Endothelial cell of umbilical vein (primary cell): ENCODE results near the gene ZIC5.

Source experiments
- CTCF ChIP-seq, 2 donors: IDR thresholded peaks; 1 replicate in 1 of 2; 2 replicates in 1 of 2; pipeline ENCODE4 v1.5.1; 2011; ENCODE audit warnings: low read length in 2 of 2, mild to moderate bottlenecking in 2 of 2, moderate library complexity in 2 of 2, control low read depth in 1 of 2, inconsistent platforms in 1 of 2, low read depth in 1 of 2; ENCODE audit not compliant: insufficient read depth in 1 of 2; ENCODE audit errors: extremely low read depth in 1 of 2
- EZH2 ChIP-seq: IDR thresholded peaks from 2 replicates; pipeline ENCODE4 v1.6.1; 2012; ENCODE audit warnings: borderline replicate concordance, low read depth, mild to moderate bottlenecking, moderate library complexity, low read length, inconsistent platforms; ENCODE audit not compliant: severe bottlenecking
- MAX ChIP-seq: IDR thresholded peaks from 2 replicates; pipeline ENCODE4 v1.6.1; 2011; ENCODE audit not compliant: insufficient read depth, insufficient read length
- MYC ChIP-seq: IDR thresholded peaks from one replicate; pipeline ENCODE4 v1.6.1; 2011; ENCODE audit warnings: mild to moderate bottlenecking, low read depth, low read length
- POLR2A ChIP-seq: IDR thresholded peaks from 2 replicates; pipeline ENCODE4 v1.6.1; 2012; ENCODE audit warnings: low read depth, mild to moderate bottlenecking, control low read depth, low read length

- TF ChIP-seq EZH2 (no peak), CTCF (IDR thresholded peaks at IDR 0.05; ENCODE audit: extremely low read depth in 1 of 2, insufficient read depth in 1 of 2, low read depth in 1 of 2, low read length in 2 of 2) (no peak), MAX (no peak), MYC (no peak), POLR2A (no peak)
These were observed 9.5 kb upstream of the ZIC5 start for GRCh38 chr13:99980824-99981734.
